DOHH2 (cell line): ENCODE data around the gene HIPK1.

Experiments
- EZH2phosphoT487 ChIP-seq: fragments of 200-600 bp; sonication (generic); IDR thresholded peaks from 2 replicates; pipeline ENCODE4 v1.6.1; 2017; ENCODE audit warnings: borderline replicate concordance, mild to moderate bottlenecking, antibody characterized with exemption, low read length, moderate library complexity, mixed read lengths
- TF ChIP-seq, protein P1 (sequence below): fragments of 200-600 bp; sonication (generic); IDR thresholded peaks from one replicate; pipeline ENCODE4 v1.5.1; 2014; ENCODE audit warnings: antibody characterized with exemption, mild to moderate bottlenecking, low read depth, low read length; ENCODE audit not compliant: poor library complexity, severe bottlenecking

DNA sequence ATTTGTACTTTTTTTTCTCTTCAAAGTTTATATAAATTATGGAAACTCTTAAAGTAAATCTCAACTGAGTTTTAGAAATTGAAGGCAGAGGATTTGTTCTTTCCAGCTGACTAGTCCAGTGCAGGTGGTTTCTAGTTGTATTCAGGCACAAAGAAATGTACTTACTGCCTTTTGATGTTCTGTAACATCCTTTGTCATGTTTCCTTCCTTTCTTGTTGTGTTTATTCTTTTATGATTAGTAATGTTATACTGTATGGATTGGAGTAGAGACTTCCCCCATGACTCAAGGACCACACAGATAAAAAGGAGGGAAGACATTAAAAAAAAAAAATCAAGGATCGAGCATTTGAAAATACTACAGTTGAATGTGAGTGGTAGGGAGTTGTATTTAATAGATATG is 8.0 kb downstream of the HIPK1 start:
- TF ChIP-seq, protein P1, sequence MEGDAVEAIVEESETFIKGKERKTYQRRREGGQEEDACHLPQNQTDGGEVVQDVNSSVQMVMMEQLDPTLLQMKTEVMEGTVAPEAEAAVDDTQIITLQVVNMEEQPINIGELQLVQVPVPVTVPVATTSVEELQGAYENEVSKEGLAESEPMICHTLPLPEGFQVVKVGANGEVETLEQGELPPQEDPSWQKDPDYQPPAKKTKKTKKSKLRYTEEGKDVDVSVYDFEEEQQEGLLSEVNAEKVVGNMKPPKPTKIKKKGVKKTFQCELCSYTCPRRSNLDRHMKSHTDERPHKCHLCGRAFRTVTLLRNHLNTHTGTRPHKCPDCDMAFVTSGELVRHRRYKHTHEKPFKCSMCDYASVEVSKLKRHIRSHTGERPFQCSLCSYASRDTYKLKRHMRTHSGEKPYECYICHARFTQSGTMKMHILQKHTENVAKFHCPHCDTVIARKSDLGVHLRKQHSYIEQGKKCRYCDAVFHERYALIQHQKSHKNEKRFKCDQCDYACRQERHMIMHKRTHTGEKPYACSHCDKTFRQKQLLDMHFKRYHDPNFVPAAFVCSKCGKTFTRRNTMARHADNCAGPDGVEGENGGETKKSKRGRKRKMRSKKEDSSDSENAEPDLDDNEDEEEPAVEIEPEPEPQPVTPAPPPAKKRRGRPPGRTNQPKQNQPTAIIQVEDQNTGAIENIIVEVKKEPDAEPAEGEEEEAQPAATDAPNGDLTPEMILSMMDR: no peak
- no peak for TF ChIP-seq EZH2phosphoT487
